Thyroid gland (tissue), 4 donors: Measurements from ENCODE around the gene ANKMY2. TPM values are rescaled to one million over a fixed set of nuclear protein-coding genes. Genes with fewer than 3 reads are reported as not detected.

Experiments used
- DNase-seq, 2 donors: peaks; one replicate each; pipeline ENCODE4 v3.0.0-alpha.2; 2019
- H3K27ac ChIP-seq, 3 donors: fragments of 200-600 bp; sonication (generic); 1 replicate in 2 of 3; 2 replicates in 1 of 3; pipeline ENCODE4 v1.5.1; 2016 to 2019; ENCODE audit warnings: mild to moderate bottlenecking in 1 of 3, moderate library complexity in 1 of 3
- H3K27me3 ChIP-seq: fragments of 200-600 bp; sonication (generic); one replicate; pipeline ENCODE4 v1.5.1; 2019
- H3K36me3 ChIP-seq, 2 donors: fragments of 200-600 bp; sonication (generic); one replicate each; pipeline ENCODE4 v1.5.1; 2016 to 2019
- H3K4me1 ChIP-seq, 2 donors: fragments of 200-600 bp; sonication (generic); one replicate each; pipeline ENCODE4 v1.5.1; 2017 to 2019
- H3K4me3 ChIP-seq, 3 donors: fragments of 200-600 bp; sonication (generic); replicated peaks in 1 of 3; 1 replicate in 2 of 3; 2 replicates in 1 of 3; pipeline ENCODE4 v1.5.1; 2016; ENCODE audit warnings: mild to moderate bottlenecking in 1 of 3
- H3K9me3 ChIP-seq: fragments of 200-600 bp; sonication (generic); one replicate; pipeline ENCODE4 v1.5.1; 2017
- POLR2A ChIP-seq, 2 donors: fragments of 450-650 bp; IDR thresholded peaks; one replicate each; pipeline ENCODE4 v1.6.1; 2017; ENCODE audit warnings: antibody characterized with exemption in 2 of 2, mild to moderate bottlenecking in 2 of 2, moderate library complexity in 1 of 2
- WGBS, 2 donors: methylation state at CpG; one replicate each; pipeline ENCODE4 v1.1.5; 2017; 5-methylcytosine and 5-hydroxymethylcytosine counted together
- intact Hi-C: fragments of 100-400 bp; cut with DNase I; formaldehyde crosslinking; loops from one replicate; pipeline ENCODE4 v1.15.1; 2023
- total RNA-seq, 4 donors: library from RNA; depleted of rRNA; stranded (reverse); fragments of >200 nt; gene quantifications; one replicate each; pipeline ENCODE4 v1.2.3, GENCODE V29; 2016
- TF ChIP-seq, protein P1 (sequence below), 6 experiments: fragments of 200-600 bp in 3 of 6; fragments of 450-650 bp in 3 of 6; sonication (generic) in 3 of 6; IDR thresholded peaks; one replicate each; pipeline ENCODE4 v1.5.1; 2016 to 2019; ENCODE audit warnings: antibody characterized with exemption in 6 of 6, mild to moderate bottlenecking in 2 of 6, inconsistent platforms in 1 of 6, moderate library complexity in 1 of 6

Gene ANKMY2
- total RNA-seq, 4 donors from 2014 or later = 21.2 to 35.1 (median 23.9) TPM

DNA sequence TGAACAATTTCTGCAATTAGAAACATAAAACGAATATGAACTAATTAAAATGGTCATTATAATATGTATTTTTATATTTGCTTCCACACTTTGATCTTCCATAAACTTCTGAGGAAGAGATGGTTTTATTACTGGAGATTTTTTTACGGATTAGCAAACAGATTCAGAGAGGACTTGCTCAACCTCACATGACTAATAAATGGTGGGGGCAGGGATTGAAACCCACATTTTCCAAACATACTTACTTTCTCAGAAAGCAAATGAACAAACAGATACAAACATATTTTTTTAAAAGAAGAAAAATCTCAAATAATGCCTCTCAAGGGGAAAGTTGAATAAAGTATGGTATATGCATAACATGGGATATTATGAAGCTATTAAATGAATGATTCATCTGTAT, 18.3 kb downstream of the ANKMY2 start:
- Histone ChIP-seq H3K36me3 (no peaks in the 10 kb centered on the region), H3K27ac (no peak overlapping the region), H3K4me1 (no peaks in the 10 kb centered on the region), H3K9me3 (no peaks in the 10 kb centered on the region), H3K4me3 (no peak overlapping the region), H3K27me3 (no peaks in the 10 kb centered on the region)
- no peak for TF ChIP-seq POLR2A (IDR thresholded peaks at IDR 0.05)
- TF ChIP-seq, protein P1, sequence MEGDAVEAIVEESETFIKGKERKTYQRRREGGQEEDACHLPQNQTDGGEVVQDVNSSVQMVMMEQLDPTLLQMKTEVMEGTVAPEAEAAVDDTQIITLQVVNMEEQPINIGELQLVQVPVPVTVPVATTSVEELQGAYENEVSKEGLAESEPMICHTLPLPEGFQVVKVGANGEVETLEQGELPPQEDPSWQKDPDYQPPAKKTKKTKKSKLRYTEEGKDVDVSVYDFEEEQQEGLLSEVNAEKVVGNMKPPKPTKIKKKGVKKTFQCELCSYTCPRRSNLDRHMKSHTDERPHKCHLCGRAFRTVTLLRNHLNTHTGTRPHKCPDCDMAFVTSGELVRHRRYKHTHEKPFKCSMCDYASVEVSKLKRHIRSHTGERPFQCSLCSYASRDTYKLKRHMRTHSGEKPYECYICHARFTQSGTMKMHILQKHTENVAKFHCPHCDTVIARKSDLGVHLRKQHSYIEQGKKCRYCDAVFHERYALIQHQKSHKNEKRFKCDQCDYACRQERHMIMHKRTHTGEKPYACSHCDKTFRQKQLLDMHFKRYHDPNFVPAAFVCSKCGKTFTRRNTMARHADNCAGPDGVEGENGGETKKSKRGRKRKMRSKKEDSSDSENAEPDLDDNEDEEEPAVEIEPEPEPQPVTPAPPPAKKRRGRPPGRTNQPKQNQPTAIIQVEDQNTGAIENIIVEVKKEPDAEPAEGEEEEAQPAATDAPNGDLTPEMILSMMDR (IDR thresholded peaks at IDR 0.05) = no peak
- DNase-seq = no peak
- 93 to 96% methylated on average over 2 of the region's 2 CpGs for WGBS, 2 donors
- intact Hi-C loops = no loop called here

DNA sequence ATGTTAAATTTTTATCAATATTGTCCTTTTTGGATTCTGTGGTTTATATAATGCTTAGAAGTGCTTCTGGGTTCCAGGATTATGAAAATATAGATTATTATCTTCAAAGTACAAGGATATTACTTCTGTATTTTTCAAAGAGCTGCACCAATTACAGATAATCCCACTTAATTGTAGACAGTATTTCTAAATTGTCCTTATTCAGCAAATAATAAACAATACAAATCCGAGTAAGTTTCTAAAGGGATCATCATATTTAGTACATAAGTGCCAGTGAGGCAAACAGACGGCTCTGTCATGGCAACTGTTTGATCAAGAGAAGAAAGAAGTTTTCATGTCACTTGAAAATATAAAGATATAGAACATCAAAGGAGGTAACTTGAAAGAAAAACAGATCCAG, 19.2 kb downstream of the ANKMY2 start:
- H3K9me3 ChIP-seq = no peaks in the 10 kb centered on the region
- intact Hi-C loops = no loop called here
- no peak overlapping the region for H3K27ac ChIP-seq
- no peak for TF ChIP-seq POLR2A (IDR thresholded peaks at IDR 0.05)
- TF ChIP-seq, protein P1 (IDR thresholded peaks at IDR 0.05) = no peak
- DNase-seq = no peak
- peaks cover 0 to 1% of the 10 kb centered on the region in 2 donors for H3K36me3 ChIP-seq
- H3K4me1 ChIP-seq = no peaks in the 10 kb centered on the region
- no peak overlapping the region for H3K4me3 ChIP-seq
- H3K27me3 ChIP-seq = no peaks in the 10 kb centered on the region
- 49 to 79% methylated on average over 2 of the region's 2 CpGs for WGBS, 2 donors

DNA sequence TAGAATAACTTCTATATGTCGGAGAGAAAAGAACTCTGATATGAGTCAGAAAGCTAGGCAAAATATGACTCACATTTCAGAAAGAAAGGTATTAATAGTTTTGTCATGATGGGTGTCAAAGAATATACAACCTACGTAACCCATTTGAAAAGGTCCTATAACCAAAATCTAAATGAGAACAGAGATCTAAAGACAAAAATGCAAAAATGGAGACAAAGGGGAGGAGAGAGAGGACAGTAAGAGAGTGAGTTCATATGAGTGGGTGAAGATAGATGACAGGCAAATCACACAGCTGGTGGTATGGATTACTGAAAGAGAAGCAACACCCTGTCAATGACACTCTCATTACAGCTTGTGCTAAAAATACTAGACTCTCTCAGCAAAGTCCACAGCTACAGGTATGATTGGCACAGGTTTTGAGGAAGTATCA, 25.6 kb downstream of the ANKMY2 start:
- Histone ChIP-seq H3K4me1 (no peaks in the 10 kb centered on the region), H3K9me3 (no peaks in the 10 kb centered on the region), H3K27ac (no peak overlapping the region), H3K36me3 (peaks cover 15 to 16% of the 10 kb centered on the region in 2 donors), H3K4me3 (no peak overlapping the region), H3K27me3 (no peaks in the 10 kb centered on the region)
- TF ChIP-seq, protein P1 (IDR thresholded peaks at IDR 0.05) = no peak
- TF ChIP-seq POLR2A (IDR thresholded peaks at IDR 0.05) = no peak
- 95 to 97% methylated on average over 2 of the region's 2 CpGs for WGBS, 2 donors
- intact Hi-C loops = no loop called here
- no peak for DNase-seq

DNA sequence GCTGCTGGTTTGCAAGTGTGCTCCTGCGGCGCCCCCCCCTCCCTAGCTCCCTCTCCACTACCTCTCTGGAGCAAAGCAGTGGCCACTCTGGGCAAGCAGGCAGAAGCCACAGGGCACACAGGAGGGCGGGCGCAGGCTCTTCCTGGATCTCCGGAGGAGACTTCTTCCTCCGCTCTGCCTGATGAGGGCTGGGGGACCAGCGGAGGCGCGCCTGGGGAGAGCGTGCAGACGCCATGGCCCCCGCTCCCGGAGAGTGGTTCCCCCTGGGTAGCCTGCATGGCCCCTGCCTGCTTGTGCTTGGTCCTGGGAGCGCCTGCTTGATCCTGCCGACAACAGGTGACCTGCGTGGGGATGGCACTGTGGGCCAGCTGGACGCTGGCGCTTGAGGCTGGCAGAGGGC, 29.0 kb downstream of the ANKMY2 start:
- no peaks in the 10 kb centered on the region for H3K27me3 ChIP-seq
- intact Hi-C loops = no loop called here
- WGBS, 2 donors = 80 to 87% methylated on average over 9 to 16 of the region's 18 CpGs
- peaks cover 15 to 20% of the 10 kb centered on the region in 2 donors for H3K36me3 ChIP-seq
- H3K4me1 ChIP-seq = no peaks in the 10 kb centered on the region
- no peak overlapping the region for H3K27ac ChIP-seq
- H3K9me3 ChIP-seq = no peaks in the 10 kb centered on the region
- no peak overlapping the region for H3K4me3 ChIP-seq
- DNase-seq = no peak
- no peak for TF ChIP-seq POLR2A (IDR thresholded peaks at IDR 0.05)
- TF ChIP-seq, protein P1 (IDR thresholded peaks at IDR 0.05) = no peak

DNA sequence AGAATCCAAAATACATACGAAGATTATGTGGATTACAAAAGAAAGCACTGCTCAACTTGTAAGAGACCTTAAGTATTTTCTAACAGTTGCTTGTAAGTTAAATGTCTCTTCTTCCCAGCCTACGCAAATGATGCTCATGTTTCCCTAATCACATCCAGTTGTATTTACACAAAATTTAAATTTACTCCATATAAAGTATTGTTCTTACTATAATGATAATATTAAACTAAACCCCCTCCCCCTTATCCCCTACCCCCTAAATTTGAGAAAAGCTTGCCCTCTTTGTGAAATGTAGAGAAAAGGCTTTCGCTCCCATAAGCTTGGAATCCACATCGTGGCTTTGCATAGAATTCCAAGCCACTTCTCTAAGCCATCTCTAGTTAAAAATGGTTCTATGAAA, 29.4 kb downstream of the ANKMY2 start:
- WGBS, 2 donors = 66 to 67% methylated on average over 4 of the region's 4 CpGs
- DNase-seq = no peak
- H3K36me3 ChIP-seq = peaks cover 11 to 20% of the 10 kb centered on the region in 2 donors

More for the DNA sequence above, 29.4 kb downstream of the ANKMY2 start:
- TF ChIP-seq, protein P1 (IDR thresholded peaks at IDR 0.05) = no peak
- no peak for TF ChIP-seq POLR2A (IDR thresholded peaks at IDR 0.05)
- Histone ChIP-seq H3K27ac (no peak overlapping the region), H3K4me3 (no peak overlapping the region), H3K27me3 (no peaks in the 10 kb centered on the region), H3K9me3 (no peaks in the 10 kb centered on the region), H3K4me1 (no peaks in the 10 kb centered on the region)
- intact Hi-C loops = no loop called here
